Parathyroid adenoma (tissue), 2 donors: Measurements from ENCODE around the gene PHLDA1.

ENCODE experiments used
- H2AFZ ChIP-seq: fragments of 300-600 bp; sonication (generic); one replicate; pipeline ENCODE4 v1.7.0; 2017; ENCODE audit warnings: antibody characterized with exemption, mild to moderate bottlenecking
- H3K27ac ChIP-seq: fragments of 300-600 bp; sonication (generic); one replicate; pipeline ENCODE4 v1.7.0; 2017
- H3K27me3 ChIP-seq: fragments of 300-600 bp; sonication (generic); one replicate; pipeline ENCODE4 v1.7.0; 2017; ENCODE audit warnings: low read length; ENCODE audit not compliant: control insufficient read depth, insufficient read depth
- H3K36me3 ChIP-seq: fragments of 300-600 bp; sonication (generic); one replicate; pipeline ENCODE4 v1.7.0; 2017; ENCODE audit warnings: low read length; ENCODE audit not compliant: control insufficient read depth, insufficient read depth
- H3K4me1 ChIP-seq: fragments of 300-600 bp; sonication (generic); one replicate; pipeline ENCODE4 v1.7.0; 2017; ENCODE audit warnings: control low read depth
- H3K4me2 ChIP-seq: fragments of 300-600 bp; sonication (generic); one replicate; pipeline ENCODE4 v1.7.0; 2017; ENCODE audit warnings: low read length
- H3K4me3 ChIP-seq: fragments of 300-600 bp; sonication (generic); one replicate; pipeline ENCODE4 v1.7.0; 2017; ENCODE audit warnings: low read depth, low read length
- H3K79me2 ChIP-seq: fragments of 300-600 bp; sonication (generic); one replicate; pipeline ENCODE4 v1.7.0; 2017; ENCODE audit warnings: control low read depth
- H3K9ac ChIP-seq: fragments of 300-600 bp; sonication (generic); one replicate; pipeline ENCODE4 v1.7.0; 2017; ENCODE audit warnings: mild to moderate bottlenecking
- H3K9me3 ChIP-seq: fragments of 300-600 bp; sonication (generic); one replicate; pipeline ENCODE4 v1.7.0; 2017; ENCODE audit warnings: low read length; ENCODE audit not compliant: control insufficient read depth
- TF ChIP-seq, protein P1 (sequence below): fragments of 300-600 bp; sonication (generic); IDR thresholded peaks from one replicate; pipeline ENCODE4 v1.7.0; 2017; ENCODE audit warnings: antibody characterized with exemption, mild to moderate bottlenecking
- donor health status: primary hyperparathyroidism.

PHLDA1 gene

DNA sequence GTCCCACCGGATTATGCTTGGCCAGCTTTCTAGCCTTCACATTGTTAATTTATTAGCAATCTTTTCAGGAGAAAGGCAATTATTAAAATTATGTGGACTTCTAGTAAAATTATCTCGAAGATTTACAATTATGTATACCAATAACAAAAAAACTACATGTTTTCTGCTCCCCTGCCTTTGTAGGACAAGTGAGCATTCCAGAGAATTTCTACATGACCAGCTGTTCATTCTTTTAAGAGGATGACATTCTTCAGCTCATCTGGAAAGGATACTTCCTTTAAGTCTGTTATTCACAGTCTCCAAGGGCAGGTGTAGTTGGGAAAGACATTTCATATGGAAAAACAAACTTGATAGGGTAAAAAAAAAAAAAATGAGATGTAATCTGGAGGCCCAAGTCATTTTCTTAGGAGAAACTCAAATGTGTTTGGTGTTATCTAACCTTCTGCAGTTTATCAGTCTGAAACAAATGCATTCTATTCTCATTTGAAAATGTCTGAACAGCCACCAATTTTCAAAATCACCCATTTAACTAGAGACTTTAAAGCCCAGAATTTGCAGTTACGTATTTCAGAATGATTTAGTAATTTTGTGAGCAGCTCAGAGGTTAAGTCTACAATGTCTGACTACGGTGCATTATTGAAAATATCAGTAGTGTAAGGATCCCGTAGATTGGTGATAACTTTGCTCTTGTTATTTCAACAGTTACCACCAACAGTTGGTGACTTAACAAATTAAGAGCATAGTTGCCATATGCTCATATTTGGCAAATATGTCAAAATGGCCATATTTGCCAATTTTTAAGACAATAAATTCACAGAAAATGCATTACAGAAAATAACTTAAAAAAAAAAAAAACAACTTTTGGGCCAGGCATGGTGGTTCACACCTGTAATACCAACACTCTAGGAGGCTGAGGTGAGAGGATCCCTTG, 1.8 kb upstream of the PHLDA1 start:
- Histone ChIP-seq H2AFZ (no peak overlapping the region), H3K9ac (no peak overlapping the region), H3K4me3 (no peak overlapping the region), H3K79me2 (no peaks in the 10 kb centered on the region), H3K4me2 (no peak overlapping the region), H3K27me3 (no peaks in the 10 kb centered on the region), H3K27ac (no peak overlapping the region), H3K4me1 (no peaks in the 10 kb centered on the region), H3K9me3 (no peaks in the 10 kb centered on the region), H3K36me3 (no peaks in the 10 kb centered on the region)
- TF ChIP-seq, protein P1, sequence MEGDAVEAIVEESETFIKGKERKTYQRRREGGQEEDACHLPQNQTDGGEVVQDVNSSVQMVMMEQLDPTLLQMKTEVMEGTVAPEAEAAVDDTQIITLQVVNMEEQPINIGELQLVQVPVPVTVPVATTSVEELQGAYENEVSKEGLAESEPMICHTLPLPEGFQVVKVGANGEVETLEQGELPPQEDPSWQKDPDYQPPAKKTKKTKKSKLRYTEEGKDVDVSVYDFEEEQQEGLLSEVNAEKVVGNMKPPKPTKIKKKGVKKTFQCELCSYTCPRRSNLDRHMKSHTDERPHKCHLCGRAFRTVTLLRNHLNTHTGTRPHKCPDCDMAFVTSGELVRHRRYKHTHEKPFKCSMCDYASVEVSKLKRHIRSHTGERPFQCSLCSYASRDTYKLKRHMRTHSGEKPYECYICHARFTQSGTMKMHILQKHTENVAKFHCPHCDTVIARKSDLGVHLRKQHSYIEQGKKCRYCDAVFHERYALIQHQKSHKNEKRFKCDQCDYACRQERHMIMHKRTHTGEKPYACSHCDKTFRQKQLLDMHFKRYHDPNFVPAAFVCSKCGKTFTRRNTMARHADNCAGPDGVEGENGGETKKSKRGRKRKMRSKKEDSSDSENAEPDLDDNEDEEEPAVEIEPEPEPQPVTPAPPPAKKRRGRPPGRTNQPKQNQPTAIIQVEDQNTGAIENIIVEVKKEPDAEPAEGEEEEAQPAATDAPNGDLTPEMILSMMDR, result no peak

DNA sequence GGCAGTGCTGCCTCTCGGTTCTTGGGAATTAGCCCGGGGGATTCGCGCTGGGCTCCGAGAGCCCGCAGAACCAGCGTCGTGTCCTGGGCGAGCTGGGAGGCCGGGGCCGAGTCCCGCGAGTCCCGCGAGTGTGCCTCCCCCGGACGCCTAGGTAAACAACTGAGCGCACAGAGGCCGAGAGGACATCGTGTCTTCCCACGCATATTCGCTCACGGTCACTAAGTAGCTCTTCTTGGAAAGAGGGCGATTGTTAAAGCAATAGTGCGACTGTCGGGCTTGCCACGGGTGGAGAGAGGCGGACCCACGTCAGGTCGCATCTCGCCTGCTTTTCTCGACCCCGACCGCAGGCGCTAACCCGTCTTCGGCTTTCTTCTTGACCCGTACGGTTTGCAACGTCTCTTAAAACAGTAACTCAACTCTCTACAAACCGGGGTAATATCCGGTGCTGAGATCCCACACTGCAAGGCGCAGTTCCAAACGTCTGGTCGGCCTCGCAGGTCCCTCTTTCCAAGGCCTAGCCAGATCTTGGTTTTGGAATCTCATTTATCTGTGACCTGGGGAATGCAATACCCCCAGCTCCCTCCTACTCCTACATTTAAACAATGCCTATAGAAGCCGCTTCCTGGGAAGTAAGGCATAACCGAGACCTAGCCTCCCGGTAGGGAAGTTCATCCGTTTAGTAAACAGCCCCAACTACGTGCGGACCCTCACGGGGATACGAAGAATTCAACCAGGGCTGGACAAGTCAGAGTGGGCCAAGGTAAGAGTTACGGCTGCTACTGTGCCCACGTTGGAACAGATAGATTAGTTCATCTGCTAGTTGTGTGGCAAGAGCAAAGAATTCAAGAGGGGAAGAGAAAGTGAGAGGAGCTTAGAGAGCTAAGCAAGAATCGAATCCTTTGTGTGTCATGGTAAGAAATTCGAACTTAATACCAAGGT, 736 bp upstream of the PHLDA1 start:
- no peaks in the 10 kb centered on the region for H3K36me3 ChIP-seq
- no peaks in the 10 kb centered on the region for H3K4me1 ChIP-seq
- peak overlapping the region; percentile 23 for H3K9ac ChIP-seq
- TF ChIP-seq, protein P1, result no peak
- peak overlapping the region; percentile 89 for H3K4me2 ChIP-seq
- H3K27ac ChIP-seq, result peak overlapping the region; percentile 83
- peak overlapping the region; percentile 78 for H3K4me3 ChIP-seq
- H3K9me3 ChIP-seq, result no peaks in the 10 kb centered on the region
- no peaks in the 10 kb centered on the region for H3K79me2 ChIP-seq
- H2AFZ ChIP-seq, result peak overlapping the region; percentile 99
- H3K27me3 ChIP-seq, result no peaks in the 10 kb centered on the region

DNA sequence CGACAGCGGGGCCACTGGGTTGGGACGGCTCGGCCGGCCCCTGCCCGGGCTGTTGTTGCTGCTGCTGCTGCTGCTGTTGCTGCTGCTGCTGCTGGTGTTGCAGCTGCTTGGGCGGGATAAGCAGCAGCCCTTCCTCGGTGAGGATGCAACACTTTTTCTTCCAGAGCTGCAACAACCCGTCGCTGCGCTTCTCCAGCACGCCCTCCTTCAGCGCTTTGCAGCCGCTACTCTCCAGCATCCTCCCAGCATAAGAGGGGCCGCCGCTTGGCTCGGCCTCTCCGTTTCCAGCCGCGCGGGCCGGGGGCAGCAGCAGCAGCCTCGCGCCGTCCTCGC, 529 bp downstream of the PHLDA1 start:
- H3K9ac ChIP-seq, result no peak overlapping the region
- no peaks in the 10 kb centered on the region for H3K79me2 ChIP-seq
- H3K4me3 ChIP-seq, result peak overlapping the region; percentile 78
- peak overlapping the region; percentile 89 for H3K4me2 ChIP-seq
- peak overlapping the region; percentile 83 for H3K27ac ChIP-seq
- no peaks in the 10 kb centered on the region for H3K27me3 ChIP-seq
- H2AFZ ChIP-seq, result peak overlapping the region; percentile 99
- no peaks in the 10 kb centered on the region for H3K9me3 ChIP-seq
- no peaks in the 10 kb centered on the region for H3K4me1 ChIP-seq
- TF ChIP-seq, protein P1, result no peak
- H3K36me3 ChIP-seq, result no peaks in the 10 kb centered on the region

DNA sequence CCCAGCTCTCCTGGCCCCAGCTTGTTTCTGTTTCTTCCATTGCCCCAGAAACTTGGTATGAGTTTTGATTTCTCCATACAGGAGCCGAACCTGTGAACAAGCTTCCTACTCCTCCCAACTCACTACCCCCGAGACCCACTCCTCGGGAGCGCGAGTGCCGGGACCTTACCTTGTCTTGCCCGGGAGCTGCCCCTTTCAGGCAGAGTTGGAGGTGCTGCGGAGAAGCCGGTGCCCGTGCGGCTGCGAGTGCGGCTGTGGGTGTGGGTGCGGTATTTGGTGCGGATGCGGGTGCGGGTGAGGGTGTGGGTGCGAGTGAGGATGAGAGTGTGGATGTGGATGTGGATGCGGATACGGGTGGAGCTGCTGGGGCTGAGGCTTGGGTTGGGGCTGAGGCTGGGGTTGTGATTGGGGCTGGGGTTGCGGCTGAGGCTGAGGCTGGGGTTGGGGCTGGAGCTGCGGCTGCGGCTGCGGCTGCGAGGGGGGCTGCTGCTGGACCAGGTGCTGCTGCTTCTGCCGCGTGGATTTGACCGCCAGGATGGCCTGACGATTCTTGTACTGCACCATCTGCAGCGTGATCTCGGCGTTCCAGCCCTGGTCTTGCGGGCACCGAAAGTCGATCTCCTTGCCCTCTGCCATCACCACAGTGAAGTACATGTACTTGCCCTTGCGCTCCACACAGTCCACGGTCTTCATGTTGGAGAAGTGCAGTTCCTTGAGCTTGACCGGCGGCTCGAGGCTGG, 1.1 kb downstream of the PHLDA1 start:
- peak overlapping the region; percentile 89 for H3K4me2 ChIP-seq
- no peak overlapping the region for H3K9ac ChIP-seq
- no peaks in the 10 kb centered on the region for H3K4me1 ChIP-seq
- H3K9me3 ChIP-seq, result no peaks in the 10 kb centered on the region
- peak overlapping the region; percentile 99 for H2AFZ ChIP-seq
- no peaks in the 10 kb centered on the region for H3K36me3 ChIP-seq
- H3K27me3 ChIP-seq, result no peaks in the 10 kb centered on the region
- TF ChIP-seq, protein P1, result no peak
- peak overlapping the region; percentile 83 for H3K27ac ChIP-seq
- no peaks in the 10 kb centered on the region for H3K79me2 ChIP-seq
- H3K4me3 ChIP-seq, result peak overlapping the region; percentile 78
